Vagina (tissue), 2 donors: Measurements from ENCODE around the gene FBXO10. TPM values are rescaled to one million over a fixed set of nuclear protein-coding genes. Genes with fewer than 3 reads are reported as not detected.

ENCODE experiments used
- DNase-seq, 2 donors: peaks; one replicate each; pipeline ENCODE4 v3.0.0-alpha.2; 2017; ENCODE audit errors: extremely low spot score in 2 of 2
- H3K27ac ChIP-seq: fragments of 200-600 bp; sonication (generic); one replicate; pipeline ENCODE4 v1.5.1; 2019
- H3K27me3 ChIP-seq: fragments of 200-600 bp; sonication (generic); one replicate; pipeline ENCODE4 v1.5.1; 2019
- H3K36me3 ChIP-seq, 2 donors: fragments of 200-600 bp; sonication (generic); one replicate each; pipeline ENCODE4 v1.5.1; 2017 to 2019
- H3K4me1 ChIP-seq: fragments of 200-600 bp; sonication (generic); one replicate; pipeline ENCODE4 v1.5.1; 2019
- H3K4me3 ChIP-seq, 2 donors: fragments of 200-600 bp; sonication (generic); 1 replicate in 1 of 2; 2 replicates in 1 of 2; pipeline ENCODE4 v1.5.1; 2016 to 2019
- H3K9me3 ChIP-seq: fragments of 200-600 bp; sonication (generic); one replicate; pipeline ENCODE4 v1.5.1; 2019
- POLR2A ChIP-seq, 2 donors: fragments of 450-650 bp; IDR thresholded peaks; one replicate each; pipeline ENCODE4 v1.6.1; 2017; ENCODE audit warnings: antibody characterized with exemption in 2 of 2, mild to moderate bottlenecking in 2 of 2, moderate library complexity in 2 of 2
- POLR2AphosphoS5 ChIP-seq, 2 donors: sonication (generic); formaldehyde crosslinking; IDR thresholded peaks; one replicate each; pipeline ENCODE4 v1.9.0; 2017; ENCODE audit warnings: antibody characterized with exemption in 2 of 2, mild to moderate bottlenecking in 2 of 2, low read depth in 1 of 2; ENCODE audit not compliant: insufficient read depth in 1 of 2
- intact Hi-C: fragments of 100-400 bp; cut with DNase I; formaldehyde crosslinking; loops from one replicate; pipeline ENCODE4 v1.15.1; 2023
- total RNA-seq: library from RNA; depleted of rRNA; stranded (reverse); fragments of >200 nt; gene quantifications from one replicate; pipeline ENCODE4 v1.2.3, GENCODE V29; 2016
- TF ChIP-seq, protein P1 (sequence below), 3 experiments: fragments of 450-650 bp in 2 of 3; fragments of 200-600 bp in 1 of 3; sonication (generic) in 1 of 3; IDR thresholded peaks; one replicate each; pipeline ENCODE4 v1.5.1; 2017 to 2019; ENCODE audit warnings: antibody characterized with exemption in 3 of 3, mild to moderate bottlenecking in 2 of 3, moderate library complexity in 2 of 3

Gene FBXO10
- total RNA-seq, 1 donor from 2014 or later: 14.0 TPM

DNA sequence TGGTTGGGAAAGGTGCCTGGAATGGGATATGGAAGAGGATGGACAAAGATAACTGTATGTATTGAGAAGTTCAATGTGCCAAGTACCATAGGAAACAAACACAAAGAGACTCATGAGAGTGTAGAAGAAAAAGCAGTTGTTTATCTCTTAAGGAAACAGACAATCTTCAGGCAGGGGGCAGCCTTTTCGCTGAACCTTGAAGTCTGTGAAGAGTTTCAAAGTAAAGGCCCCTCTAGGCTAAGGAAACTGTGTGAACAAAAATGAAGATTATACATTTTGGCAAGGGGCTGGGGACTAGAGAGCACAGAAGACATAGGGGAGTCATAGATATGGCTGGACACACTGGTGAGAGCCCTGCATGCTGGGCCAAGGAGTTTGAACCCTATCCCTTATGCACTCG, 47.1 kb upstream of the FBXO10 start:
- no peaks in the 10 kb centered on the region for H3K9me3 ChIP-seq
- H3K27ac ChIP-seq: no peak overlapping the region
- H3K36me3 ChIP-seq: no peaks in the 10 kb centered on the region
- H3K4me1 ChIP-seq: no peaks in the 10 kb centered on the region
- H3K4me3 ChIP-seq: no peak overlapping the region
- intact Hi-C loops: no loop called here
- no peak for TF ChIP-seq POLR2A (IDR thresholded peaks at IDR 0.05)
- TF ChIP-seq, protein P1, sequence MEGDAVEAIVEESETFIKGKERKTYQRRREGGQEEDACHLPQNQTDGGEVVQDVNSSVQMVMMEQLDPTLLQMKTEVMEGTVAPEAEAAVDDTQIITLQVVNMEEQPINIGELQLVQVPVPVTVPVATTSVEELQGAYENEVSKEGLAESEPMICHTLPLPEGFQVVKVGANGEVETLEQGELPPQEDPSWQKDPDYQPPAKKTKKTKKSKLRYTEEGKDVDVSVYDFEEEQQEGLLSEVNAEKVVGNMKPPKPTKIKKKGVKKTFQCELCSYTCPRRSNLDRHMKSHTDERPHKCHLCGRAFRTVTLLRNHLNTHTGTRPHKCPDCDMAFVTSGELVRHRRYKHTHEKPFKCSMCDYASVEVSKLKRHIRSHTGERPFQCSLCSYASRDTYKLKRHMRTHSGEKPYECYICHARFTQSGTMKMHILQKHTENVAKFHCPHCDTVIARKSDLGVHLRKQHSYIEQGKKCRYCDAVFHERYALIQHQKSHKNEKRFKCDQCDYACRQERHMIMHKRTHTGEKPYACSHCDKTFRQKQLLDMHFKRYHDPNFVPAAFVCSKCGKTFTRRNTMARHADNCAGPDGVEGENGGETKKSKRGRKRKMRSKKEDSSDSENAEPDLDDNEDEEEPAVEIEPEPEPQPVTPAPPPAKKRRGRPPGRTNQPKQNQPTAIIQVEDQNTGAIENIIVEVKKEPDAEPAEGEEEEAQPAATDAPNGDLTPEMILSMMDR (IDR thresholded peaks at IDR 0.05): no peak
- no peak for TF ChIP-seq POLR2AphosphoS5 (IDR thresholded peaks at IDR 0.05; ENCODE audit: insufficient read depth in 1 of 2, low read depth in 1 of 2)
- DNase-seq: no peak
- H3K27me3 ChIP-seq: no peaks in the 10 kb centered on the region

- TF ChIP-seq POLR2A (IDR thresholded peaks at IDR 0.05): no peak
- TF ChIP-seq POLR2AphosphoS5 (IDR thresholded peaks at IDR 0.05; ENCODE audit: insufficient read depth in 1 of 2, low read depth in 1 of 2): no peak
- TF ChIP-seq, protein P1 (IDR thresholded peaks at IDR 0.05): no peak
- Histone ChIP-seq H3K27ac (no peak overlapping the region), H3K9me3 (no peaks in the 10 kb centered on the region), H3K4me1 (no peaks in the 10 kb centered on the region), H3K27me3 (no peaks in the 10 kb centered on the region), H3K4me3 (no peak overlapping the region), H3K36me3 (no peaks in the 10 kb centered on the region)
- DNase-seq: no peak
- intact Hi-C loops: no loop called here
Observed at GRCh38 chr9:37622462-37622861, 46.3 kb upstream of the FBXO10 start.

DNA sequence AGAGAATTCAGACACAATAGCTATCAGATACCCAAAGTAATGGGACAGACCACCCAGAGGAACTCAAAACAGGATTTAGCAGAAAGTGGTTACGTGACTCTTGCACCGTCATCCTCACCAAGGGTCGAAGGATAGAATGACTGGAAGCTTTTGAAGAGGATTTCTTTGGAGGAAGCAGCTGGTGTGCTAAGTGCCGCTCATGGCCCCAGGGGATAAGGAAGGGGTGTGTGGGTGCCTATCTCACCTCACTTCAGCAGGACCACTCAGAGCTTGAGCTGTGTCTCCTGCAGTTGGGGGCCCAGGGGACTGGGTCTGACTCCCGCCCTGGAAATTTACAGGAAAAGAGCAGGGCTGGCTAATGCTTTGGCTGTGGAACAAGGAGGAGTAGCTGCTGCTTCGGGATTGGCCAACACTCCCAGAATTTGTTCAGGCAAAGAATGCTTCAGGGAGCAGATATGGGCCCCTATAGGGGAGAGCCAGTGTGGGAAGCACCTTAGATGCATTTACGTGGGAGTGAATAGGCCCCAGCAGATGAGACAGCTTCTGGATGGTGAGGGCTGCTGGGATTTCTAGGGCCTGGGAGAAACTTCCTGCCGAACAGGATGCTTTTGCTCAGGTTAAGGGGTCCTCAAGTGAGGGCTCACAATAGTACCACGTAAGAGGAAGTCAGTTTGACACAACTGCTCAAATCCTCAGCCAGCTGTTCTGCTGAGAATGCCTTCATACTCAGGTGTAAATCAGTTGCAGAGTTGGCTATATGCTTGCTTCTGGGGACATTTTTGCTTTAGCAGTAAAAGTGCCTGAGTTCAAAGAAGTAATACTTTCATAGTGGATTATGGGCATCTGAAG, 45.3 kb upstream of the FBXO10 start:
- Histone ChIP-seq H3K9me3 (no peaks in the 10 kb centered on the region), H3K4me3 (no peak overlapping the region), H3K27ac (no peak overlapping the region), H3K27me3 (no peaks in the 10 kb centered on the region), H3K4me1 (no peaks in the 10 kb centered on the region), H3K36me3 (no peaks in the 10 kb centered on the region)
- no peak for DNase-seq
- TF ChIP-seq POLR2A (IDR thresholded peaks at IDR 0.05) (no peak), POLR2AphosphoS5 (IDR thresholded peaks at IDR 0.05; ENCODE audit: insufficient read depth in 1 of 2, low read depth in 1 of 2) (no peak)
- TF ChIP-seq, protein P1 (IDR thresholded peaks at IDR 0.05): no peak
- intact Hi-C loops: no loop called here

- no peak overlapping the region for H3K4me3 ChIP-seq
- TF ChIP-seq, protein P1 (IDR thresholded peaks at IDR 0.05): no peak
- TF ChIP-seq POLR2AphosphoS5 (IDR thresholded peaks at IDR 0.05; ENCODE audit: insufficient read depth in 1 of 2, low read depth in 1 of 2): no peak
- no peak for TF ChIP-seq POLR2A (IDR thresholded peaks at IDR 0.05)
- no peaks in the 10 kb centered on the region for H3K9me3 ChIP-seq
- intact Hi-C loops: no loop called here
- H3K4me1 ChIP-seq: no peaks in the 10 kb centered on the region
- no peaks in the 10 kb centered on the region for H3K36me3 ChIP-seq
- no peak for DNase-seq
- H3K27ac ChIP-seq: no peak overlapping the region
- no peaks in the 10 kb centered on the region for H3K27me3 ChIP-seq
Observed at GRCh38 chr9:37620396-37620795, 44.2 kb upstream of the FBXO10 start.

GRCh38 chr9:37619806-37620205, 43.6 kb upstream of the FBXO10 start:
- H3K27me3 ChIP-seq: no peaks in the 10 kb centered on the region
- TF ChIP-seq POLR2A (IDR thresholded peaks at IDR 0.05) (no peak), POLR2AphosphoS5 (IDR thresholded peaks at IDR 0.05; ENCODE audit: insufficient read depth in 1 of 2, low read depth in 1 of 2) (no peak)
- TF ChIP-seq, protein P1 (IDR thresholded peaks at IDR 0.05): no peak
- intact Hi-C loops: no loop called here
- no peaks in the 10 kb centered on the region for H3K36me3 ChIP-seq
- DNase-seq: no peak
- H3K27ac ChIP-seq: no peak overlapping the region
- no peaks in the 10 kb centered on the region for H3K9me3 ChIP-seq
- H3K4me1 ChIP-seq: no peaks in the 10 kb centered on the region
- H3K4me3 ChIP-seq: no peak overlapping the region
